Measurements from ENCODE around the gene PPP4R1. TPM values are rescaled to one million over a fixed set of nuclear protein-coding genes. Genes with fewer than 3 reads are reported as not detected.

PPP4R1 gene
- total RNA-seq, 1 experiment from 2014 or later = 110 TPM

GRCh38 chr18:9596843-9597526 lies 17.4 kb downstream of the PPP4R1 start:
- Mint-ChIP-seq H3K9me3 (ENCODE audit: low read depth, unreplicated experiment) (peaks cover 7% of the 10 kb centered on the region), H3K27ac (ENCODE audit: unreplicated experiment) (no peak overlapping the region)
- intact Hi-C loops (cut with micrococcal nuclease; ENCODE audit: unreplicated experiment) = loop anchor here (10.0 kb wide), 1 partner anchor 328 kb away; no protein-coding TSS in a partner anchor

GRCh38 chr18:9596226-9596625 lies 18.1 kb downstream of the PPP4R1 start:
- no TSS peak for BruUV-seq (replicated peaks)
- H3K36me3 Mint-ChIP-seq (ENCODE audit: insufficient read depth, unreplicated experiment) = peaks cover 10% of the 10 kb centered on the region
- no peak for TF ChIP-seq CTCF (IDR thresholded peaks at IDR 0.05; ENCODE audit: unreplicated experiment)
- peaks cover 32% of the 10 kb centered on the region for H3K4me1 Mint-ChIP-seq (ENCODE audit: low read depth, unreplicated experiment)
- no peak overlapping the region for H3K27ac Mint-ChIP-seq (ENCODE audit: unreplicated experiment)
- no peaks in the 10 kb centered on the region for H3K27me3 Mint-ChIP-seq (ENCODE audit: unreplicated experiment)
- H3K9me3 Mint-ChIP-seq (ENCODE audit: low read depth, unreplicated experiment) = peaks cover 7% of the 10 kb centered on the region
- H3K4me3 Mint-ChIP-seq (ENCODE audit: low read depth, unreplicated experiment) = no peak overlapping the region
- CTCF ChIA-PET = interaction anchor here (0.6 to 1.4 kb wide), 2 partner anchors 21 to 467 kb away, joined by 3 to 4 read pairs; no protein-coding TSS in a partner anchor
- DNase-seq = no peak
- intact Hi-C loops (cut with micrococcal nuclease; ENCODE audit: unreplicated experiment) = loop anchor here (10.0 kb wide), 1 partner anchor 329 kb away; no protein-coding TSS in a partner anchor

More at GRCh38 chr18:9596843-9597526, 17.4 kb downstream of the PPP4R1 start:
- TF ChIP-seq CTCF (IDR thresholded peaks at IDR 0.05; ENCODE audit: unreplicated experiment) = no peak
- DNase-seq = no peak
- H3K4me1 Mint-ChIP-seq (ENCODE audit: low read depth, unreplicated experiment) = peaks cover 32% of the 10 kb centered on the region
- H3K4me3 Mint-ChIP-seq (ENCODE audit: low read depth, unreplicated experiment) = no peak overlapping the region
- no peaks in the 10 kb centered on the region for H3K27me3 Mint-ChIP-seq (ENCODE audit: unreplicated experiment)
- no TSS peak for BruUV-seq (replicated peaks)
- CTCF ChIA-PET = no interaction called here
- peaks cover 7% of the 10 kb centered on the region for H3K36me3 Mint-ChIP-seq (ENCODE audit: insufficient read depth, unreplicated experiment)

- no peak overlapping the region for H3K4me3 Mint-ChIP-seq (ENCODE audit: low read depth, unreplicated experiment)
- peaks cover 32% of the 10 kb centered on the region for H3K4me1 Mint-ChIP-seq (ENCODE audit: low read depth, unreplicated experiment)
- BruUV-seq (replicated peaks) = no TSS peak
- intact Hi-C loops (cut with micrococcal nuclease; ENCODE audit: unreplicated experiment) = loop anchor here (10.0 kb wide), 1 partner anchor 330 kb away; no protein-coding TSS in a partner anchor
- H3K27me3 Mint-ChIP-seq (ENCODE audit: unreplicated experiment) = no peaks in the 10 kb centered on the region
- H3K36me3 Mint-ChIP-seq (ENCODE audit: insufficient read depth, unreplicated experiment) = peaks cover 12% of the 10 kb centered on the region
- TF ChIP-seq CTCF (IDR thresholded peaks at IDR 0.05; ENCODE audit: unreplicated experiment) = no peak
- CTCF ChIA-PET = interaction anchor here (1.4 kb wide), 1 partner anchor 20 kb away, joined by 4 read pairs; no protein-coding TSS in a partner anchor
- H3K27ac Mint-ChIP-seq (ENCODE audit: unreplicated experiment) = no peak overlapping the region
- no peak for DNase-seq
- H3K9me3 Mint-ChIP-seq (ENCODE audit: low read depth, unreplicated experiment) = peaks cover 6% of the 10 kb centered on the region
These were observed 19.3 kb downstream of the PPP4R1 start for GRCh38 chr18:9594823-9595596.

- no peak for TF ChIP-seq CTCF (IDR thresholded peaks at IDR 0.05; ENCODE audit: unreplicated experiment)
- H3K27ac Mint-ChIP-seq (ENCODE audit: unreplicated experiment) = no peak overlapping the region
- CTCF ChIA-PET = no interaction called here
- no peaks in the 10 kb centered on the region for H3K27me3 Mint-ChIP-seq (ENCODE audit: unreplicated experiment)
- BruUV-seq (replicated peaks) = no TSS peak
- DNase-seq = no peak
- H3K36me3 Mint-ChIP-seq (ENCODE audit: insufficient read depth, unreplicated experiment) = peaks cover 41% of the 10 kb centered on the region
- no peaks in the 10 kb centered on the region for H3K9me3 Mint-ChIP-seq (ENCODE audit: low read depth, unreplicated experiment)
- H3K4me1 Mint-ChIP-seq (ENCODE audit: low read depth, unreplicated experiment) = peaks cover 8% of the 10 kb centered on the region
- intact Hi-C loops (cut with micrococcal nuclease; ENCODE audit: unreplicated experiment) = no loop called here
- H3K4me3 Mint-ChIP-seq (ENCODE audit: low read depth, unreplicated experiment) = no peak overlapping the region
These were observed 26.4 kb downstream of the PPP4R1 start for GRCh38 chr18:9587924-9588323.
